Fibroblast of skin of left biceps (primary cell): ENCODE results near the gene CFAP74.

Experiments
- DNase-seq, 2 experiments: peaks; one replicate each; pipeline ENCODE4 v3.0.0-alpha.2; 2013; ENCODE audit warnings: low read depth in 2 of 2

The CFAP74 gene

GRCh38 chr1:1929639-1930545 is 73.7 kb downstream of the CFAP74 start:
- no peak for DNase-seq

- DNase-seq: no peak
Measured at GRCh38 chr1:1929102-1929638, 74.4 kb downstream of the CFAP74 start.

- DNase-seq: no peak
Measured at GRCh38 chr1:1928231-1929101, 75.1 kb downstream of the CFAP74 start.

GRCh38 chr1:1927751-1928150 is 75.8 kb downstream of the CFAP74 start:
- no peak for DNase-seq

- DNase-seq: no peak
Measured at GRCh38 chr1:1926886-1927660, 76.5 kb downstream of the CFAP74 start.

- DNase-seq: no peak
Measured at GRCh38 chr1:1926346-1926811, 77.2 kb downstream of the CFAP74 start.

GRCh38 chr1:1925437-1926345 is 77.9 kb downstream of the CFAP74 start:
- DNase-seq: no peak

GRCh38 chr1:1924849-1925248 is 78.7 kb downstream of the CFAP74 start:
- DNase-seq: no peak

- no peak for DNase-seq
Measured at GRCh38 chr1:1924386-1924785, 79.2 kb downstream of the CFAP74 start.

GRCh38 chr1:1922956-1923833 is 80.4 kb downstream of the CFAP74 start:
- no peak for DNase-seq

GRCh38 chr1:1922702-1922955 is 81.0 kb downstream of the CFAP74 start:
- no peak for DNase-seq

GRCh38 chr1:1921901-1922701 is 81.5 kb downstream of the CFAP74 start:
- no peak for DNase-seq

GRCh38 chr1:1921459-1921862 is 82.1 kb downstream of the CFAP74 start:
- no peak for DNase-seq

GRCh38 chr1:1920608-1921458 is 82.8 kb downstream of the CFAP74 start:
- no peak for DNase-seq

GRCh38 chr1:1920057-1920607 is 83.5 kb downstream of the CFAP74 start:
- DNase-seq: no peak

- peak; percentile 88 to 90 for DNase-seq
Measured at GRCh38 chr1:1919304-1920056, 84.1 kb downstream of the CFAP74 start.

- DNase-seq: no peak
Measured at GRCh38 chr1:1918901-1919303, 84.7 kb downstream of the CFAP74 start, which contains the start of gene TMEM52. Gene TMEM52, minus strand, starts transcription at chr1:1919279. Its CDS starts 14 bp downstream, at chr1:1919265.
